Activated naive CD4-positive, alpha-beta T cell treated with anti-CD3 and anti-CD28 coated beads, Interleukin-2, amount 10 ng/mL, durations not matched to agents 7 days and 5 days (primary cell): ENCODE data around the gene DGCR2.
"Not testable (repeated sequence)": the region's sequence is repeated elsewhere in the genome, so short reads cannot be mapped to it uniquely, and the experiment has no call there.

Experiments
- CTCF ChIA-PET: fragments of 350-600 bp; sonication (Branson Sonifier 250); formaldehyde crosslinking; loops from one replicate; lab custom pipeline; 2021; ENCODE audit warnings: antibody characterized with exemption; lab: Charles Lee
- DNase-seq: peaks from one replicate; pipeline ENCODE4 v3.0.0-alpha.2; 2020
- H3K27ac Mint-ChIP-seq: one replicate; pipeline ENCODE4 v1.8.0; 2021; ENCODE audit warnings: mild to moderate bottlenecking, moderate library complexity, mixed read lengths
- H3K27me3 Mint-ChIP-seq: one replicate; pipeline ENCODE4 v1.8.0; 2021; ENCODE audit warnings: mild to moderate bottlenecking, mixed read lengths
- H3K36me3 Mint-ChIP-seq: one replicate; pipeline ENCODE4 v1.8.0; 2021; ENCODE audit warnings: mixed read lengths
- H3K4me1 Mint-ChIP-seq: one replicate; pipeline ENCODE4 v1.8.0; 2021; ENCODE audit warnings: mixed read lengths
- H3K4me3 Mint-ChIP-seq: one replicate; pipeline ENCODE4 v1.8.0; 2021; ENCODE audit warnings: mild to moderate bottlenecking, moderate library complexity, mixed read lengths
- H3K9me3 Mint-ChIP-seq: one replicate; pipeline ENCODE4 v1.8.0; 2021; ENCODE audit warnings: mixed read lengths

The DGCR2 gene

GRCh38 chr22:19033568-19033905 is 88.7 kb downstream of the DGCR2 start:
- DNase-seq, H3K9me3 Mint-ChIP-seq, H3K4me3 Mint-ChIP-seq, H3K4me1 Mint-ChIP-seq, CTCF ChIA-PET, H3K36me3 Mint-ChIP-seq, H3K27ac Mint-ChIP-seq: not testable (repeated sequence)
- peaks cover 38% of the 10 kb centered on the region for H3K27me3 Mint-ChIP-seq

GRCh38 chr22:19032898-19033567 is 89.2 kb downstream of the DGCR2 start:
- H3K27me3 Mint-ChIP-seq = peaks cover 43% of the 10 kb centered on the region
- H3K9me3 Mint-ChIP-seq, CTCF ChIA-PET, DNase-seq, H3K36me3 Mint-ChIP-seq, H3K4me3 Mint-ChIP-seq, H3K4me1 Mint-ChIP-seq: not testable (repeated sequence)
- peak overlapping the region; percentile 11 for H3K27ac Mint-ChIP-seq

- H3K4me3 Mint-ChIP-seq, H3K9me3 Mint-ChIP-seq, CTCF ChIA-PET, H3K36me3 Mint-ChIP-seq, DNase-seq, H3K27ac Mint-ChIP-seq, H3K4me1 Mint-ChIP-seq: not testable (repeated sequence)
- peaks cover 51% of the 10 kb centered on the region for H3K27me3 Mint-ChIP-seq
Measured at GRCh38 chr22:19032156-19032785, 89.9 kb downstream of the DGCR2 start.

- H3K4me1 Mint-ChIP-seq, CTCF ChIA-PET, H3K36me3 Mint-ChIP-seq, H3K9me3 Mint-ChIP-seq, H3K27ac Mint-ChIP-seq, DNase-seq, H3K4me3 Mint-ChIP-seq: not testable (repeated sequence)
- H3K27me3 Mint-ChIP-seq = peaks cover 57% of the 10 kb centered on the region
Measured at GRCh38 chr22:19030889-19031252, 91.3 kb downstream of the DGCR2 start.

- H3K4me3 Mint-ChIP-seq, H3K27ac Mint-ChIP-seq, CTCF ChIA-PET, H3K9me3 Mint-ChIP-seq, DNase-seq, H3K4me1 Mint-ChIP-seq, H3K36me3 Mint-ChIP-seq: not testable (repeated sequence)
- peaks cover 57% of the 10 kb centered on the region for H3K27me3 Mint-ChIP-seq
Measured at GRCh38 chr22:19030226-19030888, 91.9 kb downstream of the DGCR2 start.

- H3K27ac Mint-ChIP-seq, CTCF ChIA-PET, H3K9me3 Mint-ChIP-seq, H3K4me3 Mint-ChIP-seq, DNase-seq, H3K4me1 Mint-ChIP-seq, H3K36me3 Mint-ChIP-seq: not testable (repeated sequence)
- H3K27me3 Mint-ChIP-seq = peaks cover 62% of the 10 kb centered on the region
Measured at GRCh38 chr22:19029113-19030103, 92.8 kb downstream of the DGCR2 start.

GRCh38 chr22:19028060-19028455 is 94.2 kb downstream of the DGCR2 start:
- H3K27ac Mint-ChIP-seq, H3K4me3 Mint-ChIP-seq, H3K36me3 Mint-ChIP-seq, DNase-seq, H3K4me1 Mint-ChIP-seq, H3K9me3 Mint-ChIP-seq, CTCF ChIA-PET: not testable (repeated sequence)
- H3K27me3 Mint-ChIP-seq = peaks cover 69% of the 10 kb centered on the region

- peaks cover 64% of the 10 kb centered on the region for H3K27me3 Mint-ChIP-seq
- H3K36me3 Mint-ChIP-seq, H3K4me1 Mint-ChIP-seq, H3K9me3 Mint-ChIP-seq, H3K4me3 Mint-ChIP-seq, CTCF ChIA-PET, H3K27ac Mint-ChIP-seq, DNase-seq: not testable (repeated sequence)
Measured at GRCh38 chr22:19027371-19028059, 94.7 kb downstream of the DGCR2 start.

GRCh38 chr22:19026080-19026479 is 96.1 kb downstream of the DGCR2 start:
- H3K9me3 Mint-ChIP-seq, H3K4me1 Mint-ChIP-seq, H3K4me3 Mint-ChIP-seq, CTCF ChIA-PET, H3K27ac Mint-ChIP-seq, DNase-seq, H3K36me3 Mint-ChIP-seq: not testable (repeated sequence)
- H3K27me3 Mint-ChIP-seq = peaks cover 57% of the 10 kb centered on the region

- H3K36me3 Mint-ChIP-seq, H3K27ac Mint-ChIP-seq, H3K4me3 Mint-ChIP-seq, CTCF ChIA-PET, DNase-seq, H3K9me3 Mint-ChIP-seq, H3K4me1 Mint-ChIP-seq: not testable (repeated sequence)
- H3K27me3 Mint-ChIP-seq = peaks cover 50% of the 10 kb centered on the region
Measured at GRCh38 chr22:19024956-19025489, 97.2 kb downstream of the DGCR2 start.

- H3K27me3 Mint-ChIP-seq = peaks cover 54% of the 10 kb centered on the region
- CTCF ChIA-PET = interaction anchor here (0.7 kb wide), 1 partner anchor 27 kb away, joined by 4 read pairs; no protein-coding TSS in a partner anchor
- H3K4me3 Mint-ChIP-seq, DNase-seq, H3K36me3 Mint-ChIP-seq, H3K27ac Mint-ChIP-seq, H3K9me3 Mint-ChIP-seq, H3K4me1 Mint-ChIP-seq: not testable (repeated sequence)
Measured at GRCh38 chr22:19023931-19024330, 98.3 kb downstream of the DGCR2 start.

- Mint-ChIP-seq H3K4me3 (no peak overlapping the region), H3K27ac (no peak overlapping the region), H3K27me3 (peaks cover 54% of the 10 kb centered on the region), H3K9me3 (no peaks in the 10 kb centered on the region), H3K36me3 (no peaks in the 10 kb centered on the region), H3K4me1 (no peaks in the 10 kb centered on the region)
- CTCF ChIA-PET = no interaction called here
- no peak for DNase-seq
Measured at GRCh38 chr22:19022755-19023154, 99.5 kb downstream of the DGCR2 start.

- H3K4me1 Mint-ChIP-seq = no peaks in the 10 kb centered on the region
- no peak overlapping the region for H3K4me3 Mint-ChIP-seq
- H3K9me3 Mint-ChIP-seq = no peaks in the 10 kb centered on the region
- CTCF ChIA-PET = no interaction called here
- H3K36me3 Mint-ChIP-seq = no peaks in the 10 kb centered on the region
- H3K27ac Mint-ChIP-seq = no peak overlapping the region
- DNase-seq = no peak
- peaks cover 49% of the 10 kb centered on the region for H3K27me3 Mint-ChIP-seq
Measured at GRCh38 chr22:19019679-19020032, 102.6 kb downstream of the DGCR2 start.
